GM19452 (cell line): ENCODE results near the gene TNFAIP8L2.

Experiments
- ATAC-seq: cut with Tn5 transposase; IDR thresholded peaks from one replicate; pipeline ENCODE4 v1.9.1; 2021; ENCODE audit not compliant: unreplicated experiment

The TNFAIP8L2 gene

DNA sequence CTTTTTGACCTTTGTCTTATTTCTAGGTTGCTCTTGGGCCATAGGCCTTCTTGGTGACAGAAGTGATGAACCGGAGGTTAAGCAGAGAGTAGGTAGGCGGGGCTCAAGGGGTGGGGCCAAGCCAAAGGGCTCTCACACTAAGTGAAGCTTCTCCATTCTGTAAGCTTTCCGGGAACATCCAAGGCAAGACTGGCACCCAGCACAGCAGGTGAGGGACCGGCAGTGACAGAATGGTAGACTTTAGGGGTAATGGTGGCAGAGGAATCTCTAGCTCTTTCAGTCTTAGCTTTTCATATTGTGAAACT lies at the start of gene TNFAIP8L2:
TSS of gene TNFAIP8L2 (plus strand) at position 135 of the 305 bp plus-strand sequence. CDS start 2,049 bp downstream, outside the sequence.
- peak; percentile 73 for ATAC-seq

DNA sequence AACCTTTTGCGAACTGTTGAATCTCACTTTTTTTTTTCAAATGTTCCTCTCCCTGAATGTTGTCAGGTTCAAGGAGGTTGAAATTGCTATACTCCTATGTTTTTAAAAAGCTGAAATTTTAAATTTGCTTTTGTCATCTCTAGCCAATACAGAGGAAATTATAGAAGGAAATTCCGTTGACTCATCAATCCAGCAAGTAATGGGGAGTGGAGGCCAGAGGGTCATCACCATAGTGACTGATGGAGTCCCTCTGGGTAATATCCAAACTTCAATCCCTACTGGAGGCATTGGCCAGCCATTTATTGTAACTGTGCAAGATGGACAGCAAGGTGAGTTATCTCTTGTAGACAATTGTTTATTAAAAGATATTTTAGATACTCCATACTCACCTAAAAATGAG lies 49.6 kb upstream of the TNFAIP8L2 start:
- no peak for ATAC-seq

DNA sequence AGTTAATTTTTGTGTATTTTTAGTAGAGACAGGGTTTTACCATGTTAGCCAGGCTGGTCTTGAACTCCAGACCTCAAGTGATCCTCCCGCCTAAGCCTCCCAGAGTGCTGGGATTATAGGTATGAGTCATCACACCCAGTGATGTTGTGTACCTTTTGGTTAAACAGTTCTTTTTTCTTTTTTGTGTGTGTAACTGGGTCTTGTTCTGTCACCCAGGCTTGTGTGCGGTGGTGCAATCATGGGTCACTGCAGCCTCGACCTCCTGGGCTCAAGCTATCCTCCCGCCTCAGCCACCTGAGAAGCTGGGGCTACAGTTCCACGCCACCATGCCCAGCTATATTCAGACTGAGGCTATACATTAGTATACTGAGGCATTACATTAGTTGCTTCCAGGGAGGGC lies 48.1 kb upstream of the TNFAIP8L2 start:
- ATAC-seq: no peak

GRCh38 chr1:151113877-151114276 lies 42.6 kb upstream of the TNFAIP8L2 start:
- no peak for ATAC-seq

DNA sequence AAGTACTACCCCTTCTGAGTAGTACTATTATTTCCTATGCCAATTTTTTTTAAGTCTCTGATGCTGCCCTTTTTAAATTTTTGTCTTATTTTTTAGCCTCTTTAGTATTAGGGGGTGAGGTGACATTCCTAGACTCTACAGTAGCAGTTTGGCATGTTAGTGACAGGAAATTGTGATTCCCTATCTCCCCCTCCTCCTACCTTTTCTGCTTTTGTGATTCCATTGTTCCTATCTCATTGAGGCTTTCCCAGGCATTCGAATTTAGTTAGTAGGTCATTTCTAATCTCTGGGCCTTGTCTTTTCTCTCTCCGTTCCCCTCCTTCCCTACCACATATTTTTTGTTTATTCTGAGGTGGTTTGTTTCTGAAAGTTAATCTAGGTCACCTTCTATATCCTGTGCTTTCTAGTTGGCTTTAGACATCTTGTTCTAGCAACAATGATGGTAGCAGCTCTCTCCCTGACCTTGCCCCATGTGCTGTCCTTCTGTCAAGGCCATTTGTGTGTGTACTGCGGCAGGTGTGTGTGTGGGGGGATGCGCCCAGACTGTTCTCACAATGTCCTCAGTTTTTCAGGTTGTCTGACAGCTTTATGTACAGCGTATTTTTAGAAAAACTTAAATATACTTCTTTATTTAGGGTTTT lies 31.6 kb upstream of the TNFAIP8L2 start:
- no peak for ATAC-seq

DNA sequence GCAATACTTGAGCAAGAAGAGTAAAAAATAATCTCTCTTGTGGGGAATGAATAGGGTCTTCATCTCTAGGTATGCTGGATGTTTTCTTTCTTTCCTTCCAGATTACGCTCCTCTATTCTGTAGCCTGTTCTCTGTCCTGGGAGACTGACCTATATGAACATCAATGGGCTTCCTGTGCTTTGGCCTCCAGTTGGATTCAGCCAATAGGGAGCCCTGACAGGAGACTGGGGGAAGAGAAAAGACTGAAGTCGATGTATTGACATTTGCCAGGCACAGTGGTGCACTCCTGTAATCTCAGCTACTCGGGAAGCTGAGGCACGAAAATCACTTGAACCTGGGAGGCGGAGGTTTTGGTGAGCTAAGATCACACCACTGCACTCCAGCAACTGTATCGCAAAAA lies 27.6 kb upstream of the TNFAIP8L2 start:
- no peak for ATAC-seq

DNA sequence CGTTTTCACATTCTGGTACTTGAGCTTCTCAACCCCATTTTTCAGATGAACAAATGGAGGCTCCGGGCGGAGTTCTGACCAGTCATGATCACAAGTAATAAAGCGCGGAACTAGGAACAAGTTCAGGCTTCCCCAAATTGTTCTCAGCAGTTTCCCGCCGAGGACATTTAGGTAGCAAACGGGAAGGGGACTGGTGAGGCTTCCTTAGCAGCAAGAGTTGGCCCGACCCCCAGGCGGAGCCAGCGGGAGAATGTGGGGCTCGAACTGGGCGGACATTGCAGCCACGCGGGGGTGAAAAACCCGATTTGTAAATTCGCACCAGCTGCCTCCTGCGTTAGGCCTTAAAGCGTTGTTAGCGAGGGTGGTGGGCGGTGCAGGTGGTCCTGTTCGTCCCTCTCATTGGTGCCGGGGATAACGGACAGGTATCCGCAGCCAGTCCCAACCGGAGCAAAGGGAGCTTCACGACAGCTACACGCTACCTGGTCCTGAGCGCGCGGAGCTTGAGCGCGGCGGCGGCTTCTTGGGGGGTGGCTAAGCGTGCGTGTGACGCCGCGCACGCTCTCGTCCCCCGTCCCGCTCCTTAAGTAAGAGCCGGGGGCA lies 25.4 kb upstream of the TNFAIP8L2 start:
- ATAC-seq: peak; percentile 67

DNA sequence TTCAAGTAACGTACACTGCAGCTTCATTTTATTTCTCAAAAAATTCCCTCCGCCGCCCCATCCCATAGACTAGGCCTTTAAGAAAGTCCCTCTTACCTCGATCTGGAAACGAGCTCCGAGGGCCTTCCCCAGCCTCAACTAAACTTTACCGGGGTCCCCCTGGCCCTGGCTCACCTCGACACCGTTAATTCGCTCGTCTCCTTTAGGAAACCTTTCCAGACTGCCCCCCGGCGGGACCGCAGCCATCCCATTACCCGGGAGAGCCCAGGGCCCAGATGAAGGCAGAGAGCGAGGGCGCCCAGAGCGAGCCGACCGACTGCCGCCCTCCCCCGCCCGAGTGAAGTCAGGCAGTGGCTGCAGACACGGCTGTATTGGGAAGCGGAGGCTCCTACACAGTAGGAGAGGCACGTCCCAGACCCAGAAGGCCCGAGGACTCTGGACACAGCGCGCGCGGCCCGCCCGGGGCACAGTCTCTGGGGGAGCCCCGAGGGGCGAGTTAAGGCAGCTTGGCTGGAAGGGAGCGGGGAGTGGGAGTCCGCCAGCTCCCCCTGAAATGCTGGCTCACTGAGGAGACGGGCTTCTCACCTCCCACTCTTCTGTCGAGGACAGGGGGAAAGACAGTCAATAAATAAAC lies 24.6 kb upstream of the TNFAIP8L2 start:
- ATAC-seq: no peak

DNA sequence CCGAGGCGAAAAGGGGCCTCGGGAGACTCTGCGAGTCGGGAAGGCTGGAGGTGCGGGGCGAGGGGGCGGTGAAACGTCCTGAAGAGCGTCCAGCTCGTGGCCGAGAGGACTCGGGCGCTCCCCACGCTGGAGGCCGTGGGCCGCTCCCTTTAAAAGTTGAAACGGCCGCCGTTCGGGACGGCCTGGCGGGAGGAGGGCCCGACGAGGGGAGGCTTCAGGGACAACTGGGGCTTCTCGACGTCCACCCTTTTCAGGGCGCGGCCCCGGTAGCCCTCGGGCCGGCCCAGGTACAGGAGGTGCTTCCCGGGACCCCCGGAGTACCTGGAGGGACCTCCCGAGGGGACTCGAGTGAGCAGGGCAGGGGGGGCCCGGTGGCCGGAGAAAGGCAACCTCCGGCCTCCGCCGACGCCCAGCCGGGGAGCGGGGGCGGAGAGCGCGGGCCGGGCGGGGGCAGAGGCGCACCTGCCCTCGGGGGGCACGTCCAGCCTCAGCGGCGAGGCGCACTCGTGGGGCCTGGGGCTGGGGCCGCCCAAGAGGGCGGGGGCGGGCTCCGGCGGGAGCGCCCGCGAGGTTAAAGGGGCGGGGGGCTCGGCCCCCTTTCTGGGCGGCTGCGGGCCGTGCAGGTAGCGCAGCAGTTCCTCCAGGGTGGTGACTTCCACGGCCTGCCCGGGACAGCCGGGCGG lies 24.0 kb upstream of the TNFAIP8L2 start:
- ATAC-seq: no peak

DNA sequence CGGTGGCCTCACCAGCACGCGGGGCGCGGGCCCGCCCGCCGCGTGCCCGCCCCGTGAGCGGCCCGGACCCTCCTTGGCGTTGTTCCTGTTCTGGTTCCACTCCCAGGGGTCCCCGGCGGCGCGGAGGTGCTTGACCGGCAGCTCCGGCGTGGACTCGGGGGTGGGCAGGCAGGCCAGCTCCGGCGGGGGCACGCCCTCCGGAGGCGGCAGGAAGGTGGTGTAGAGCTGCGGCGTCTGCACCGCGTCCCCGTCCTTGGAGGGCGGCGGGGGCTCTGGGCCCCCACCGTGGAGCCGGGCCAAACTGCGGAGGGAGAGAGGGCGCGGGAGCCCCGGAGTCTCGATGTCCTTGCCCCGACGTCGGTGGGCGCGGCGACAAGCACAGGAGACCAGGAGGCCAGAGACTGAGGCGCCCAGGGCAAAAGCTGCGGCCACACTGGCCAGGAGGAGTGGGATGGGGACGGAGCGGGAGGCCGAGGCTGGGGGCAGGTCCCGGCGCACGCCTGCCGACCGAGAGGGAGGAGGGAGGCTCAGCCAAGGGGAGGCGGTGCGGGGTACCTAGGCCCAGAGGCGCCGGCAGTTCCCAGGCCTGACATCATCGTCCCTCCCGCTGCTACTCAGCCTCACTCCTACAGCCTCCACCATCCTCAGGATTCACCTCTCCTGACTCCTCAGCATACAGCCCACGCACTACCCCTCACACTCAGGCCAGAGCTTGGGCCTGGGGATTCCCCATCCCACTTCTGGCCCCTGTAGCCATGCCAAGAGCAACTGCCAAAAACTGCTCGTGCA lies 23.2 kb upstream of the TNFAIP8L2 start:
- ATAC-seq: no peak

- no peak for ATAC-seq
Observed at GRCh38 chr1:151134396-151134795, 22.1 kb upstream of the TNFAIP8L2 start.

DNA sequence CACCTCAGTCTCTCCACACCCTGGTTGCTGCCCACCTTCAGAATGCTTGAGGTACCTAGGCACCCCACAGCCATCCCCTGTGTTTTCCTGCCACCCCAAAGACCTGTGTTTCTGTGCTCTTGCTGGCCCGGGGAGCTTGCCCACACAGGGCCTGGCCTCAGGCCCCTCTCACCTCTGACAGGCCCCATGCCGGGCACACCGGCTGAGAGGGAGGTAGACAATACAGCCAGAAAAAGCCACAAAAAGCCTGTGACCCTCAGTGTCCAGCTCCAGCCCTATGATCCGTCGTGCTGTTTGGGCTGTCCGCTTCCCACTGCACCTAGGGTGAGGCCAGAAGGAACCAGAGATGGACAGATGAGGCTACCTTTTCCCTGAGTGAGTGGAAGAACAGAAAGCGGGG lies 21.5 kb upstream of the TNFAIP8L2 start:
- no peak for ATAC-seq

- no peak for ATAC-seq
Observed at GRCh38 chr1:151135433-151136385, 20.7 kb upstream of the TNFAIP8L2 start.

GRCh38 chr1:151137789-151138188 lies 18.7 kb upstream of the TNFAIP8L2 start:
- no peak for ATAC-seq

DNA sequence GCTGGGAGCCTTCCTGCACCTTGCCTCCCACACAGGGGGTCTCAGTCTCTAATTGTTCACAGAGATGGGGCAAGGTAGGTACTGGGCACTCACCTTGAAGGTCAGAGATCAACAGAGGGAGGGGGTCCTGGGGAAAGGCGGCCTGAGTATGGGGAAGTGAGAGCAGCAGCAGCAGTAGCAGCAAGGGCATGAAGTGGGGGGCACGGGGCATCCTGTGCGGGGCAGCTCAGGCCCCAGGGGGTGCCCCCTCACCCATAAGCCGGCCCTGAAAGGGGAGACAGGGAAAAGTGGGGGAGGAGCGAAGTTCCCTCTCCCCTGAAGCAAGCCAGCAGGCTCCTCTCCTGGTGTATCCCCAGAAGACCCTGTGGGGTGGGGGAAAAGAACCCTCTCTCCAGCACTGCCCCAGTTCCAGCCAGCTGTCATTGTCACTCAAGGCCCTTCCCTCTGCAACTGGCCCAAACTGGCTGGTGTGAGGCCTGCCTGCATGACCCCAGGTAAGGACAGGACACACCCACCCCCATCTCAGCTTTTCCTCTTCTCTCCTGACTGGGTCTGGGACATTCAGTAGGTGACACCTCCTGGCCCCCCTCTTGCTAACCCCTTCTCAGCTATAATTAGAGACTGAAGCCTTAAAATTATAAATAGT lies 13.9 kb upstream of the TNFAIP8L2 start:
- no peak for ATAC-seq

- ATAC-seq: no peak
Observed at GRCh38 chr1:151143057-151143435, 13.4 kb upstream of the TNFAIP8L2 start.

DNA sequence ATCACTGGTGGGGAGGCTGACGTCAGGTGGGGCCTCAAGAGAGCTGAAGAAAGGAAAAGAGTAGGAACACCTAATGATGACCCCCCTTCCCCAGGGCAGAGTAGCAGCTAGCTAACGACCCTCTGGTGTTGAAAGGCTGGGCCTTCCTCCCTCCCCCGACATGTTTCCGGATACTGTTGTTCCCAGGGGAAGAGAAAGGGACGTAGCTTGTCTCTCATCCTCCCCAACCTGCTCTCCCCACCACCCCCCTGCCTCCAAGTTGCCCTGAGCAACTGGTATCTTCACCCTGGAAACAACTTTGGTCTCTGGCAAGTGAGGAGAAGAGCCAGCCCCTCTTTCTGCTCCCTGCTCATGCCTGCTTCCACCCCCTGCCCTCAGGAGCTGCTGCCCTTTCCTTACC lies 12.5 kb upstream of the TNFAIP8L2 start:
- ATAC-seq: no peak

DNA sequence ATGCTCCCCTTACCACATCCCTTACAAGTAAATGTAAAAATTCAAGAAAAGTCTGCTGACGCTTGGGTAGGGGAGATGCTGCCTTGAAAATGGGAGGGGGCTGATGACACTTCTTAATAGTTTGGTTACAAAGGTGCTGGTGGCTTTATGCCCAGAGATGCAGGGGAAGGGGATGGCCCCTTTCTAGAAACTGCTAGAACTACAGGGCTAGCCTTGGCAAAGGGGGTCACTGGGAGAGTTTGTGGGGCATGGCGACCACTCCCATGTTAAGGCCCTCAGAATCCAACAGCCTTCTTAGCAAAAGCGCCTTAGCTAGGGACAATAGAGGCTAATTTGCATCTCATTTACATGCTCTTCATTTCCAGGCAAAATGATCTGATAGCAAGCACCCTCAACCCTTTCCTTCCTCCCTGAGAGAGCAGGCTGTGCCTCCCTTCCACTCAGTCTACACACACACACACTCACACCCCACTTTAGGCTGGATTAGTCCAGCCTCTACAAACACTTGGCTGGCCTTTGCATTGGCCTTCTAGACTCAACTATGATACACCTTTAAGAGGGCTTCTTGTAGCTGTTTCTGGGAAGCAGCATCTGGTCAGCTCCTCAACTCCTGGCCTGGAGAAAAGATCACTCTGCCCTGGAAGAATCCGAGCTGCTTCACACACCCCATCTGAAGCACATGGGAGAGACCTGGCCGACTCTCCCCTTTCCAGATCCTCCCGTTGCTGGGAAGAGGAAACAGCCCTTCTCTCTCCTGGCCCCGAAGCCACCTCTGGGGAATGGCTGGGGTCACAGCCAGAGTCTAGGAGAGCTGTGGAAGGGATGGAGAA lies 11.8 kb upstream of the TNFAIP8L2 start:
- no peak for ATAC-seq
